IPS DF 6.9 (cell line): ENCODE data around the gene UNC79.
A peak's percentile ranks its signal among the peaks of the same experiment; 100 is the strongest.
"Not testable (repeated sequence)": the region's sequence is repeated elsewhere in the genome, so short reads cannot be mapped to it uniquely, and the experiment has no call there.

ENCODE experiments used
- DNase-seq: peaks from one replicate; pipeline ENCODE4 v3.0.0-alpha.2; 2013; ENCODE audit warnings: low read depth, low spot score
- H3K27ac ChIP-seq: one replicate; pipeline ENCODE4 v1.5.1; 2013; ENCODE audit warnings: low read length, control low read depth
- H3K27me3 ChIP-seq: 2 replicates; pipeline ENCODE4 v1.6.1; 2013; ENCODE audit warnings: mild to moderate bottlenecking, low read length; ENCODE audit not compliant: control insufficient read depth, insufficient read depth
- H3K36me3 ChIP-seq: 2 replicates; pipeline ENCODE4 v1.6.1; 2013; ENCODE audit warnings: low read length; ENCODE audit not compliant: control insufficient read depth, insufficient read depth
- H3K4me1 ChIP-seq: 2 replicates; pipeline ENCODE4 v1.6.1; 2013; ENCODE audit warnings: low read length; ENCODE audit not compliant: control insufficient read depth, insufficient read depth
- H3K4me3 ChIP-seq: 2 replicates; pipeline ENCODE4 v1.5.1; 2013; ENCODE audit warnings: mild to moderate bottlenecking, low read length
- H3K9me3 ChIP-seq: 2 replicates; pipeline ENCODE4 v1.6.1; 2013; ENCODE audit warnings: low read length, inconsistent platforms; ENCODE audit not compliant: control insufficient read depth, insufficient read depth
- WGBS: extraction: QIAGEN DNeasy Blood & Tissue Kit; methylation state at CpG from one replicate; pipeline ENCODE4 v1.1.7; 2013; ENCODE audit warnings: mixed read lengths, missing lambda C conversion rate; ENCODE audit not compliant: insufficient read length, insufficient coverage; 5-methylcytosine and 5-hydroxymethylcytosine counted together

UNC79 gene

DNA sequence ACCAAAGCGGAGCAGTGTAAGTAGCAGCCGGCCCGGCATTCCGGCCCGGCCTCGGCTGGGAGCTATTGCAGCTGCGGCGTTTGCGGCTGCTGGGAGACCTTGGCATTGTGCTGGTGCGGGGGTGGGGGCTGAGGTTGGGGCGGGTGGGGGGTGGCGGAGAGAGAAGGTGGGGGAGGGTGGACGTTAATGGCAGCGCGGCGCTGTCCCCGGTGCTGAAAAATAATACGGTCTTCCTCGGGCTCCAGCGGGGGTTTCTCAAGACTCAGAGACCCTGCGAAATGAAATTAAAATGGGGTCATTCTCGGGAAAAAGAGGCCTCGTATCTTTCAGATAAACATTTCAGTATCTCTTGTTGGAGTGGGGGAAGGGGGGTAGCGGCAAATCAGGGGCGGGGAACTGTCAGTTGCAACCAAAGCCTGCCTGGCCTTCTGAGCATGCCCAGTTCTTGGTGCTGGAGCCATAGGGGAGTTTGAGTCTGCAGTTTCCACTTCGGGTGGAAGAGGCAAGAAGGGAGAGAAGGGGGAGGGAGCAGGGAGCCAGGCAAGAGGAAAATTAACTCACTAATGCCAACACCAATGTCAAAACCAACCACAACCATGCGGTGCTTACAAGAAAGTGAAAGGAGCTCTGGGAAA, 414 bp downstream of the UNC79 start:
- Histone ChIP-seq H3K36me3 (no peaks in the 10 kb centered on the region), H3K4me3 (peak overlapping the region; percentile 78), H3K27ac (no peak overlapping the region), H3K4me1 (no peaks in the 10 kb centered on the region; the same call in 1 of the 2 replicates), H3K27me3 (no peaks in the 10 kb centered on the region), H3K9me3 (no peaks in the 10 kb centered on the region)
- no CpG with 5 or more reads among the region's 27 CpGs for WGBS
- DNase-seq: peak; percentile 43

DNA sequence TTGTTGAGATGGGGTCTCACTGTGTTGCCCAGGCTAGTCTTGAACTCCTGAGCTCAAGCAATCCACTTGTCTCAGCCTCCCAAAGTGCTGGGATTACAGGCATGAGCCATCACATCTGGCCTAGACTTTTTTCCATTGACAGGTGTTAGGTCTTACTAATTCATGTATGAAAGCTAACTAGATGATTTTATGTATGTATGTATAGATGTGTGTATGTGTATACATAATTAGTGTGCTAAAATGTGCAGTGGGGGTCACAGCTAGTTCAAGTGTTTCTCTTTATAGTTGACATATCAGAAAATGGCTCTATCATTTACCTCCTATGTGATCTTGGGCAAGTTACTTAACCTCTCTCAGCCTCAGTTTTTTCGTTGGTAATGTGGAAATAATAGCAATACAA, 23.5 kb downstream of the UNC79 start:
- DNase-seq: no peak
- Histone ChIP-seq H3K4me1 (no peaks in the 10 kb centered on the region), H3K36me3 (no peaks in the 10 kb centered on the region), H3K9me3 (no peaks in the 10 kb centered on the region), H3K4me3 (no peak overlapping the region), H3K27me3 (no peaks in the 10 kb centered on the region), H3K27ac (no peak overlapping the region)
- no CpG with 5 or more reads among the region's 1 CpG for WGBS

DNA sequence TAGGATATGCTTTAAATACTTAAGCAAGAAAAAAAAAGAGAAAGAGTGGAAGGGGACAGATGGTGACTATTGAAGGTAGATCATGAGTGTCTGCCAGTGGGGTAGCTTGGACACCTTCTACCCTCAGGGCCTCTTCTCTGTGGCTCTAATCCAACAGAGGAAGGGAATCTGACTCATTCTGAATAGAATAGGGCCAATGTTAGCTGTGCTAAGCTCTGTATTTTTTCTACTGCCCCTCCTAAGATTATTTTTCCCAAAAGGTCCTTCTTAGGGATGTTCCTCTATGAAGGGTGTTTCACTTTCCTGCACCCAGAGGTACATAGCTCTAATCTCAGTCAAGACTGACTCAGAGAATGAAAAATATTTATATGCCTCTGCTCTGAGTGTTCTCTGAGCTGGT, 25.6 kb downstream of the UNC79 start:
- H3K4me3 ChIP-seq: no peak overlapping the region
- H3K9me3 ChIP-seq: no peaks in the 10 kb centered on the region
- H3K36me3 ChIP-seq: no peaks in the 10 kb centered on the region
- no peak overlapping the region for H3K27ac ChIP-seq
- DNase-seq: no peak
- no peaks in the 10 kb centered on the region for H3K4me1 ChIP-seq
- H3K27me3 ChIP-seq: no peaks in the 10 kb centered on the region

DNA sequence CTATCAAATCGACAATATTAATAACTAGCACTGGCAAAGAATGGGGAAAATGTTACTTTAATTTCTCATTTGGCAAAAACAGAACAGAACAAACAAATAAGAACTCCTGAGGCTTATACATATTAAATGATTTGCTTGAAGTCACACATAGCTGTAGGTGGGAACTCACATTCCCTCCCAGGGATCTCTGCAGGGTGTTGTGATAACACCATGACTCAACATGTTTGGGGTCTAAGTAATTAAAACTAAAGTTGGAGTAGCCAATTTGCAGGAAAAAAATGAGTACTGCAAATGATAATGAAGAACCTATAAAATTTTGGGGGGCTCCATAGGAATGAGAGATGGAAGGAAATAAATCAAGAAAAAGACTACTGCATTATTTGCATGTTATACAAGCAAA, 27.5 kb downstream of the UNC79 start:
- no peaks in the 10 kb centered on the region for H3K9me3 ChIP-seq
- H3K27me3 ChIP-seq: no peaks in the 10 kb centered on the region
- no CpG with 5 or more reads among the region's 1 CpG for WGBS
- no peaks in the 10 kb centered on the region for H3K4me1 ChIP-seq
- H3K36me3 ChIP-seq: no peaks in the 10 kb centered on the region
- H3K4me3 ChIP-seq: no peak overlapping the region
- H3K27ac ChIP-seq: no peak overlapping the region
- no peak for DNase-seq

DNA sequence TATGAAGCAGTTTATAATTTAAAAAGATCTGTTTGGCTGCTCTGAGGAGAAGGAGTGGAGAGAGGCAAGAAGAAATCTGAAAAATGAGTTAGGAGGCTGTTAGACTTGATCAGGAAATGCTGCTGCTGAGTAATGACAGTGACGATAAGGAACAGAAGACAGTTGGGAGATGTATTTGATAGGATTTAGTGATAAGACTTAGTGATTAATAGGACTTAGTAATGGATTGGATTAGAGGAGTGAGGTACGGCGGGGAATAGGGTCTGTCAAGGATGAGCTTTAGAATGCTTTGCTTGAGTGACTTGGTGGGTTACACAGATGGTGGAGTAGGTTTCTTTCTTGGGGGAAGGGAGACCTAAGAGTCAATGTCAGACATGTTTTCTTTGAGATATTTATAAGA, 31.7 kb downstream of the UNC79 start:
- no peak overlapping the region for H3K4me3 ChIP-seq
- no peaks in the 10 kb centered on the region for H3K9me3 ChIP-seq
- no peak overlapping the region for H3K27ac ChIP-seq
- WGBS: 100% methylated on average over 3 of the region's 3 CpGs
- no peaks in the 10 kb centered on the region for H3K36me3 ChIP-seq
- H3K27me3 ChIP-seq: no peaks in the 10 kb centered on the region
- no peak for DNase-seq
- no peaks in the 10 kb centered on the region for H3K4me1 ChIP-seq

DNA sequence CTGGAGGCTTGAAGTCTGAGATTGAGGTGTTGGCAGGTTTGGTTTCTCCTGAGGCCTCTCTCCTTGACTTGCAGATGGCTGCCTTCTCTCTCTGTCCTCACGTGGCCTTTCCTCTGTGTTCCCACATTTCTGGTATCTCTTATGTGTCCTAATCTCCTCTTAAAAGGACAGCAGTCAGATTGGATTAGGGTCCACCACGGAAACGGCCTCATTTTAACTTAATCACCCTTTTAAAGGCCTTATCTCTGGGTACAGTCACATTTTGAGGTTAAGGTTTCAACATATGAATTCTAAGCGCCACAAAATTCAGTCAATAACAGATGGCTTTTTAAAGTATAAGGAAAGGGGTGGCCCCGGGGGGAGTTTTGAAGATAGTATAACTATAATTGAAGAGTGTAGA, 33.5 kb downstream of the UNC79 start:
- WGBS: no CpG with 5 or more reads among the region's 5 CpGs
- Histone ChIP-seq H3K4me3 (no peak overlapping the region), H3K27me3 (no peaks in the 10 kb centered on the region), H3K9me3 (no peaks in the 10 kb centered on the region), H3K36me3 (no peaks in the 10 kb centered on the region), H3K4me1 (no peaks in the 10 kb centered on the region), H3K27ac (no peak overlapping the region)
- no peak for DNase-seq

DNA sequence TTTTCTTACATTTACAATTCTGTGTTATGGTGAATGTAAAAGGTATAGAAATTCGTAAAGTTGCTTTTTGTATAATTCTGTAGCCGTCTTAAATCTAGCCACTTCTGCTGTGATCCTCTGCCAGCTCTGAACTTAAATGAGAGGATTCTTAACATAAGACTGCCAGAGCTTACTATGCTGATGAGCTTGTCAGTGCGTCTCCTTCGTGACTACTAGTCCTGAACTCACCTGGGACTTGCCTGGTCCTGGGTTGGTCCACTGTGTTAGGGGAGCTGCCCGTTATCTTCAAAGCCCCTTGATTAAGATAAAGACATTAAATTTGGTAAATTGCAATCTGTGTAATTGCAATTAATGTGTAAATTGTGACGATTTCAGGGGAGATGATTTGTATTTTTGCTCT, 44.7 kb downstream of the UNC79 start:
- no peaks in the 10 kb centered on the region for H3K4me1 ChIP-seq
- WGBS: 100% methylated on average over 1 of the region's 6 CpGs
- H3K27ac ChIP-seq: no peak overlapping the region
- H3K27me3 ChIP-seq: no peaks in the 10 kb centered on the region
- DNase-seq: no peak
- H3K4me3 ChIP-seq: no peak overlapping the region
- no peaks in the 10 kb centered on the region for H3K9me3 ChIP-seq
- no peaks in the 10 kb centered on the region for H3K36me3 ChIP-seq

DNA sequence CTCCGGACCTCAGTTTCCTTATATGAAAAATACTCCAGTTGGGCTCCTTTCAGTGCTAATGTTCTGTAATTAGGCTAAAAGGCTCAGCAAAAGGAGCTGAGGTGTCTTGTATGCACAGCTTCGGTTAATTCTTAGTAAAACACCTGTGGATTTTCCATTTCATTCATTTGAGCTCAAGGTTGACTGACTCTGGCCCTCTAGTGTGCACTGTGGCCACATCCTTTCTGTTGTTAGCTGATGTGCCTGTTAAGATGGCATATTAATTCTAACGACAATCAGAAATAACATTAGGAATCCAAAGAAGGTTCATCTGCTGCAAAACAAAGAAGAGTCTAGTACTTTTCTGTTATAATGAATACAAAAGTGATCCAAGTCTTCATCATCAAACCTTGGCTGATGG, 45.6 kb downstream of the UNC79 start:
- Histone ChIP-seq H3K4me1 (no peaks in the 10 kb centered on the region), H3K9me3 (no peaks in the 10 kb centered on the region), H3K27ac (no peak overlapping the region), H3K27me3 (no peaks in the 10 kb centered on the region), H3K4me3 (no peak overlapping the region), H3K36me3 (no peaks in the 10 kb centered on the region)
- no peak for DNase-seq
- no CpG with 5 or more reads among the region's 3 CpGs for WGBS

DNA sequence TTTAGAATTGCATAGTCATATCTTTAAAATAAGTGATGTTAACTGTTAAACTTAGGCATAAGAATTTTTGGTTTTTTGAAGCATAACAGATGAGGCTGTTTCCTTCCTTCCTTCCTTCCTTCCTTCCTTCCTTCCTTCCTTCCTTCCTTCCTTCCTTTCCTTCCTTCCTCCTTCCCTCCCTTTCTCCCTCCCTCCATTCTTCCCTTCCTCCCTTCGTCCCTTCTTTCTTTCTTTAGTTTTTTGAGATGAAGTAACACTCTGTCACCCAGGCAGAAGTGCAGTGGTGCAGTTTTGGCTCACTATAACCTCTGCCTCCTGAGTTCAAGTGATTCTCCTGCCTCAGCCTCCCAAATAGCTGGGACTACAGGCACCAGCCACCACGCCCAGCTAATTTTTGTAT, 48.3 kb downstream of the UNC79 start:
- not testable (repeated sequence) for H3K27ac ChIP-seq, H3K4me3 ChIP-seq, H3K9me3 ChIP-seq, H3K27me3 ChIP-seq, H3K36me3 ChIP-seq, H3K4me1 ChIP-seq, DNase-seq
- no CpG with 5 or more reads among the region's 2 CpGs for WGBS

DNA sequence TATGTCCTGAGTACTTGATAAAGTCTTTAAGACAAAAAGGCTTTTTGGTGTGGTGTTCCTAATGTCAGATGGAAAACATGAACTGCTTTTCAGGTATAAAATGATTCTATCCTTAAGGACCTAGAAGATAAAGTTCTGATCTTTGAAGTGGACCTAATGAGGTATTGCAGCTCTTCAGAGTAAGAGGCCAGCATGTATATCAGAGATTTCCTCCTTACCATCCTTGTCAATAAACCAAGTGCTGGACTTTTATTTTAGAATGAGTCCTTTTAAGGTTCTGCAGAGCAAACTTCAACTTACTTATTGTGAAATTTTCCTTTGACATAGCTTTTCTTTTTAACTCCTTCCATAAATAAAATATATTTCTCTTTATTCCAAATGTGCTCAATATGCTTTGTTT, 50.1 kb downstream of the UNC79 start:
- Histone ChIP-seq H3K9me3 (no peaks in the 10 kb centered on the region), H3K4me1 (no peaks in the 10 kb centered on the region), H3K36me3 (no peaks in the 10 kb centered on the region), H3K27me3 (no peaks in the 10 kb centered on the region), H3K27ac (no peak overlapping the region), H3K4me3 (no peak overlapping the region)
- no peak for DNase-seq

DNA sequence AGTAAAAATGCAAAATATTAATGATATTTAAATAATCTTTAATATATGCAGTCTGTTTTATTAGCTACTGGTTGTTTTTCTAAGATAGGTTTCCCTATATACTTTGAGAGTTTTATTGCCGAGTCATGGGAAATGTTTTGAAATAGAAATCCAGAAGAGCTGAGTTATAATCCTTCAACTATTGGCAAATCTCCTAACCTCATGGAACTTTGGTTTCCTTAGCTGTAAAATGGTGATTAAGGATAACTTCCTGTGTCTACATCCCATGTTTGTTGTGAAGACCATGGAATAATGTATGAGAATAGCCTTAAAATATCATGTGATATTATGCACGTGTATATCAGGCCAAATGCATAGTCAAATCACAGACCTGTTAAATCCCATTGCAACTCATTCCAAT, 51.0 kb downstream of the UNC79 start:
- no peak for DNase-seq
- no CpG with 5 or more reads among the region's 2 CpGs for WGBS
- no peak overlapping the region for H3K4me3 ChIP-seq
- no peak overlapping the region for H3K27ac ChIP-seq
- H3K36me3 ChIP-seq: no peaks in the 10 kb centered on the region
- H3K9me3 ChIP-seq: no peaks in the 10 kb centered on the region
- H3K4me1 ChIP-seq: no peaks in the 10 kb centered on the region
- H3K27me3 ChIP-seq: no peaks in the 10 kb centered on the region
